ENCODE data around the gene PARVB.

PARVB gene

GRCh38 chr22:44194569-44194968, 170.5 kb downstream of the PARVB start:
- no peak for DNase-seq

- no peak for DNase-seq
Observed at GRCh38 chr22:44195189-44195871, 171.2 kb downstream of the PARVB start.

- peak in 1 of 56 donors; percentile 44 for DNase-seq
Observed at GRCh38 chr22:44196241-44196640, 172.1 kb downstream of the PARVB start.

DNA sequence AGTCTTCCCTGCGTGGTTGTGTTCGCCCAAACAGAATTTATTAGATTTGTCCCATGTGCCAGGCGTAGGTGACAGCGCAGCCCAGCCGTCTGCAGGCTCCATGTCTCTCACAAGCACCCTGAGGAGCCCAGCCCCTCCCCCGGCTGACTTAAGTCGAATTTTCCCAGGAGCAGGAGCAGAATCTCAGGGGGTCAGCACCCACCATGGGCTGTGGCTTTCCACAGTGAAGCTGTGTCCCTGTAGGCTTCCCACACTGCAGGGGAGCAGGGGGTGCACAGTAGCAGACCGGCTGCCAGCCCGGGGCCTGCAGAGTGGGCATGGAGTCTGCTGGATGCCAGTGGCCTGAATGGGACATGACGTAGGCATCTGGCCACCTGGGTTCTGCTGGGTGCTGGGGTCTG, 172.6 kb downstream of the PARVB start:
- DNase-seq = peak in 4 of 56 donors; percentile 2 to 52 (median 12)

GRCh38 chr22:44197271-44197670, 173.2 kb downstream of the PARVB start:
- DNase-seq = no peak

DNA sequence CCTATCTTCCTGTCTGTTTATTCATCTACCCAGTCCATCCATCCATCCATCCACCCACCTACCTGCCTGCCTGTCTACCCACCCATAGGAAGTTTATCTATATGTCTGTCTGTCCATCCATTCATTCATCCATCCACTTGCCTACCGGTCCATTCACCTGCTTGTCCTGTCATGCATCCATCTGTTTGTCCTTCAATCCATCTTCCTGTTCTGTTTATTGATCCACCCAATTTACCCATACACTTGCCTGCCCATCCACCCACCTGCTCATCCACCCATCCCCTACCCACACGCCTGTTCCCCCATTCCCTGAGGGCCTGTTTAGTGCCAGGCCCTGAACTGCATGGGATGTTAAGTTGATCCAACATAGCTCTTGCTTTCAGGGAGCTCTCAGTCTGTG, 175.1 kb downstream of the PARVB start:
- DNase-seq = no peak

- no peak for DNase-seq
Observed at GRCh38 chr22:44199866-44200265, 175.8 kb downstream of the PARVB start.

DNA sequence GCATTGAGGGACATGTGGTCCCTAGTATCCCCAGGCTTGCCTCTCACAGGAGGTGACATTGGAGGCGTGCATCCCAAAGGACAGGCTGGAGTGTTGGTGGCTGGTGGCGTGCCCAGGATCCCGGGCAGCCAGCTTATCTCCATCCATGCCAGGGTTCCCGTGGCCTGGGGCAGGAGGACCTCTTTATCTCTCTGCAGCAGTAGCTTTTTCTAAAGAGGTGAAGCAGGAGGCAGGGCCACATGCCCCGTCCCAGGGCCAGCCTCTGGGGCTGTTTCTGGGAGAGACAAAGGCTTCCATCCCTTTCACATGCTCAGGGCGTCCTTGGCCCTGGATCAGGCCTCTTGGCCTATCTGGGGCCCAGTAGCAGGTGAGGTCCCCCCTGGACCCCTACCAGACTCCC, 176.3 kb downstream of the PARVB start:
- DNase-seq = no peak

DNA sequence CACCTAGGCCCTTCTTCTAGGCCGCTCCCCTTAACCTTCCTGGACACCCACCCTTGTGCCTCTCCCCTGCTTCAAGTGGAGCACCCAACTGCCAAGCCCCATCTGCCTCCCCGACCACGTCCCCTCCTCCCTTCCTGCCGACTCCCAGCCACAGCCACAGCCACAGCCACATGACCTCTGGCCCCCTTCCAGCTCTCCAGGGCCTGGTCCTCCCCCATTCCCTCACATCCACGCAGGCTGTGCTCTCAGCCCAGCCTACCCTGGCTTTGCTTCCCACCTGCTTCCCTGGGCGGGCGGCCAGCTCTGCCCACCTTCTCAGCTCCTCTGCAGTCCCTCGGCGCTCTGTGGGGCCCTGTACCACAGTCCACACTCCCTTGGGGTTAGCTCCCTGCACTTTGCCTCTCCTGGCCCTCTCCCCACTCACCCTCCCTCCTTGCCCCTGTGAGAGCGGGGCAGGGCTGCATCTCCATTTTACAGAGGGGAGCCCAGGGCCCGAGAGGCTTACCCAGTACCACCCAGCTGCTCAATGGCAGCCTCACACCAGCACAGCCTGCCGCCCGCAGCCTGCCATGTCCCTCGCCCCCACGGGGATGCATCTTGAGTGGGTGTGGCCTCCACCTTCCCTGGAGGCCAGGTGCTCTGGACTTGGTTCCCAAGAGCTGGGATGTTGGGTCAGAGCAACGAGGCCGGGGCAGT, 176.9 kb downstream of the PARVB start:
- no peak for DNase-seq

DNA sequence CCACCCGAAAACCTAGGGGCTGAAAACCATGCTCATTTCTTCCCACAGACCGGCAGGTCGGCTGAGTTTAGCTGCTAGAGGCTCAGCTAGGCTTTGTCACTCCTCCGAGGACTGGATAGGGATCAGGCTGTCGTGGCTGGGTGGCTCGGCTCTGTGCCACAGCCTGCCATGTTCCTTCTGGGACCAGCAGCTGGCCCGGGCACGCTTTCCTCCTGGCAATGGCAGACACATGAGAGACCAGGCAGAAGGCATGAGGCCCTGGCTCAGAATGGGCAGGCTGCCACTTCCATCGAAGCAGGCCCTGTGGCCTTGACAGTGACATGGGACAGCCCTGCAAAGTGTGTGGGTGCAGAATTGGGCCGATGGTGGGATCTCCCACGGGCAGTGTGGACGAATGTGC, 177.6 kb downstream of the PARVB start:
- no peak for DNase-seq

DNA sequence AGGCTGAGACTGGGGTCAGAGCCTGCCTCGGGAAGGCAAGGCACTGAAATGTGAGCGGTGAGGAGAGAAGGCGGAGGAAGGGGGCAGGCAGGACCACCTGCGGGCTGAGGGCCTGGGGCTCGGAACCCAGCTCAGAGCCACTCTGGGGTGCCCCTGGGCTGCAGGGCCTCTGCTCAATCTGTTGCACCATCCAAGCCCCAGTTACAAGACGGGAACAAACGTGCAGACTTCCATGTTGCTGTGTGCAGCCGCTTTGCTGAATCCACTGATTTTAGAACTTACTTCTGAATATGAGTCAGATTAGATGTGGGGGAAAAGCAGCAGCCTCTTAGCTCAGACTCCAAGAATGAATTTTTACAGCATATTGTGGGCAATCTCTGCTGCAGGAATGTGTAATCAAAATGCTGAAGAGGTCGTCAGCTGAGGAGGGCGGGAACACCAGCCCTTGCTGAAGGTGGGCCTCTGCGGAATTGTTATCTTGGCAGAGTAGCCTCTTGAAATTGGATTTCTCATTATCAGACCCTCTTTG, 178.2 kb downstream of the PARVB start:
- DNase-seq = peak in 7 of 56 donors; percentile 6 to 29 (median 21)

DNA sequence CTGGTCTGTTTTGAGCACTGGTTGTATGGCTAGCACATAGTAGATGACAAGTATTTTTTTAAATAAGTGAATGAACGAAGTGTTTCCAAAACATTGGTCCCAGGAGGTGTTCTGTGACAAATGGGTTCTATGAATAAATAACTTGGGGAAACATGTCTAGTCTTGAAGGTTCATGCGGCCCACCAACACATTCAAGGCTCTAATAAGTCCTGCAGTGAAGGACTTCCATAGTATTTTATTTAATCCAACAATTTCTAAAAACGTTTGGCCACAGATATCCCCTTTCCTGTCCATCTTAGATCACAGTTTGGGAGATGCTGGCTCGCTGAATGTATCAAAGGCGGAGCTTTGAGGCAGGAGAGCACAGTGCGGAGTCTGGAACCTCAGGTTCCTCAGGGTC, 179.1 kb downstream of the PARVB start:
- no peak for DNase-seq

- DNase-seq = no peak
Observed at GRCh38 chr22:44204739-44205515, 180.8 kb downstream of the PARVB start.

- DNase-seq = no peak
Observed at GRCh38 chr22:44205516-44206329, 181.6 kb downstream of the PARVB start.

- no peak for DNase-seq
Observed at GRCh38 chr22:44206330-44206645, 182.2 kb downstream of the PARVB start.

DNA sequence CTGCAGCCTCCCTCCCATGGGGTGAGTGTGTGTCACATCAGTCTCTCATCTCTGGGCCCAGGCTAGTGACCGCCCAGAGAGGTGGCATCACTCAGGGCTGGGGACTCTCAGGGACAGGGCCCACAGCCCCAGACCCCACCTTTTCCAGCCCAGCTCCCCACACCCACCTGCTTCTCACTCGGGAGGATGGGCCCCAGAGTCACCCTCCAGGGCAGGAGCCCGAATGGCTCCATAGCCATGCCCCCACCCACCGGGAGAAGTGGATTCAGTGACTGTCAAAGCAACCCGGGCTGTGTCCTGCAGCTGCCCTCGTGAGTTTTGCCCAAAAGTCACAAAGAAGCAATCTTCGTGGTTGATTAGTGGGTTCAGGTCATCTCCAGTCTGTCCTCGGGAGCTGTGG, 182.6 kb downstream of the PARVB start:
- no peak for DNase-seq

DNA sequence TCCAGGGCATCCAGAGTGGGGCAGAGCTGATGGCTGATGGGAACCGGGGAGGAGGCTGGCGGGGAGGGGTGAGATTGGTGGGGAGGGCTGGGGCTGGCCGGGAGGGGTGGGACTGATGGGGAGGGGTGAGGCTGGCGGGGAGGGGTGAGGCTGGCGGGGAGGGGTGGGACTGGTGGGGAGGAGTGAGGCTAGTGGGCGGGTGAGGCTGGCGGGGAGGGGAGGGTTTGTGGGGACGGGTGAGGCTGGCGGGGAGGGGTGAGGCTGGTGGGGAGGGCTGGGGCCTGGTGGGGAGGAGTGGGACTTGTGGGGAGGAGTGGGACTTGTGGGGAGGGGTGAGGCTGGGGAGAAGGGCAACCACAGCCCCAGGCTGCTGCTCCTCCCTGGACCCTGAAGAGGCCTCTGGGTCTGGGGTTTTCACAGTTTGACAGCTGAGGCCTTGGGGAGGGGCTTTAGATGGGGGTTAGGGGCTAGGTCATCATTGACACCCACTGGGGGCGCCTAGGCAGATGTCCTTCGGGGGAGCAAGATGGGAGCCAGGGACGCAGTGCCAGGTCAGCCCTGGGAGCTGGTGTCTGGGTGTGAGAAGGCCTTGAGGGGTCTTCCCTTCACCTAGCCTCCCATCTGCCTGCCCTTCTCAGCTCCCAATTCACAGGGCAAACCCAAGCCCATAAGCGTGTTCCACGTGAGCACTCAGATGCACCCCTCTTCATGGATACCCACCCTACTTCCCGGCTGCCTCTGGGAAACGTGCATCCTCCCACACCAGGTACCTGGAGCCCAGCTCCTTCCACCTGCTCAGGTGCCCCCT, 183.3 kb downstream of the PARVB start:
- DNase-seq = no peak

GRCh38 chr22:44207981-44208317, 183.8 kb downstream of the PARVB start:
- DNase-seq = no peak

DNA sequence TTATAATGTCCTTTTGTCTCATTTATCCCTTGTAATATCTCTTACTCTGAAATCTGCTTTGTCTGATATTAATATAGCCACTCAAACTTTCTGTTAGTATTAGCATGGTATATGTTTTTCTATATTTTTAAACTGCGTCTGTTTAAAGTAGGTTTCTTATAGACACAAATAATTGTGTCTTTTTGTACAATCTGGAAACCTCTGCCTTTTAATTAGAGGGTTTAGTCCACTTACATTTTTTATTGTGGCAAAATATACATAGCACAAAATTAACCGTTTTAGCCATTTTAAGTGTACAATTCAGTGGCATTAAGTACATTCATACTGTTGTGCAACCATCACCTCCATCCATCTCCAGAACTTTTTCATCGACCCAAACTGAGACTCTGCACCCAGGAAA, 185.2 kb downstream of the PARVB start:
- DNase-seq = no peak

DNA sequence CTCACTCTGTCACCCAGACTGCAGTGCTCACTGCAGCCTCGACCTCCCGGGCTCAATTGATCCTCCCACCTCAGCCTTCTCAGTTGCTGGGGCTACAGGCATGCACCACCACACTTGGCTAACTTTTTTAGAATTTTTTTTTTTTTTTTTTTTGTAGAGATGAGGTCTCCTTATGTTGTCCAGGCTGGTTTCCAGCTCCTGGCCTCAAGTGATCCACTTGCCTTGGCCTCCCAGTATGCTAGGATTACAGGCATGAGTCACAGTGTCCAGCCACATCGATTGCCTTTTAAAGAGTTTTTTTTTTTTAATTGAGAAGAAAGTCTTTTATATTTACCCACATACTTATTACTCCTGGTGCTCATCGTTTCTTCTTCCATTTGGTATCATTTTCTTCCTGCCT, 186.6 kb downstream of the PARVB start:
- DNase-seq = no peak

Measured in nucleus accumbens (tissue), 56 donors.